PC-9 (cell line): ENCODE measurements around the gene IGFL1. TPM values are rescaled to one million over a fixed set of nuclear protein-coding genes. Genes with fewer than 3 reads are reported as not detected.

Experiments
- BruUV-seq: library from RNA; stranded (reverse); fragments of 400-500 nt; replicated peaks from 2 replicates; lab custom pipeline; 2021; lab: Mats Ljungman, UMichigan
- CTCF ChIA-PET: fragments of 300-600 bp; sonication (Branson Sonifier 250); formaldehyde crosslinking; loops from one replicate; lab custom pipeline; 2022; ENCODE audit warnings: antibody characterized with exemption; lab: Charles Lee
- POLR2A ChIA-PET: fragments of 300-600 bp; sonication (Branson Sonifier 250); formaldehyde crosslinking; loops from one replicate; lab custom pipeline; 2022; ENCODE audit warnings: antibody characterized with exemption; ENCODE audit not compliant: unreplicated experiment; lab: Charles Lee
- DNase-seq, 2 experiments: peaks; one replicate each; pipeline versions ENCODE4 v3.0.0 to v3.0.0-alpha.2; 2015 to 2022; ENCODE audit warnings: mixed read lengths in 1 of 2
- H2AFZ ChIP-seq: fragments of 200-600 bp; sonication (generic); 2 replicates; pipeline ENCODE4 v1.8.1; 2017; ENCODE audit warnings: antibody characterized with exemption
- H3F3A ChIP-seq: fragments of 200-600 bp; sonication (generic); 2 replicates; pipeline ENCODE4 v1.8.1; 2017; ENCODE audit warnings: antibody characterized with exemption, mild to moderate bottlenecking, low read depth; ENCODE audit not compliant: insufficient read depth
- H3K27ac ChIP-seq: fragments of 200-600 bp; sonication (generic); 2 replicates; pipeline ENCODE4 v1.6.1; 2016; ENCODE audit warnings: mixed run types
- H3K27me3 ChIP-seq: fragments of 200-600 bp; sonication (generic); 2 replicates; pipeline ENCODE4 v1.6.1; 2016; ENCODE audit warnings: low read depth, mixed run types; ENCODE audit not compliant: insufficient read depth
- H3K36me3 ChIP-seq: fragments of 200-600 bp; sonication (generic); 2 replicates; pipeline ENCODE4 v1.6.1; 2016; ENCODE audit warnings: low read depth, mixed run types
- H3K4me1 ChIP-seq: fragments of 200-600 bp; sonication (generic); replicated peaks from 2 replicates; pipeline ENCODE4 v1.6.1; 2016; ENCODE audit warnings: mixed run types; ENCODE audit not compliant: insufficient read depth
- H3K4me2 ChIP-seq: fragments of 200-600 bp; sonication (generic); 2 replicates; pipeline ENCODE4 v1.6.1; 2017; ENCODE audit warnings: mixed run types
- H3K4me3 ChIP-seq: fragments of 200-600 bp; sonication (generic); 2 replicates; pipeline ENCODE4 v1.6.1; 2016; ENCODE audit warnings: mixed run types
- H3K79me2 ChIP-seq: fragments of 200-600 bp; sonication (generic); 2 replicates; pipeline ENCODE4 v1.6.1; 2017; ENCODE audit warnings: low read depth, mixed run types
- H3K9me2 ChIP-seq: fragments of 200-600 bp; sonication (generic); 2 replicates; pipeline ENCODE4 v1.8.1; 2017; ENCODE audit warnings: mild to moderate bottlenecking; ENCODE audit not compliant: insufficient read depth
- H3K9me3 ChIP-seq: fragments of 200-600 bp; sonication (generic); 2 replicates; pipeline ENCODE4 v1.8.1; 2016; ENCODE audit warnings: low read depth; ENCODE audit not compliant: insufficient read depth
- H4K20me1 ChIP-seq: fragments of 200-600 bp; sonication (generic); 2 replicates; pipeline ENCODE4 v1.8.1; 2017; ENCODE audit not compliant: insufficient read depth
- CTCF ChIP-seq: fragments of 200-600 bp; sonication (generic); conservative IDR thresholded peaks from 2 replicates; pipeline ENCODE4 v1.6.1; 2017; ENCODE audit warnings: mixed run types, antibody characterized with exemption, mild to moderate bottlenecking, moderate library complexity
- EZH2 ChIP-seq: fragments of 200-600 bp; sonication (generic); IDR thresholded peaks from 2 replicates; pipeline ENCODE4 v1.8.0; 2017; ENCODE audit warnings: antibody characterized with exemption, low read depth
- intact Hi-C: fragments of 100-400 bp; cut with micrococcal nuclease; formaldehyde crosslinking; loops from one replicate; pipeline ENCODE4 v1.10.0; 2022; ENCODE audit not compliant: unreplicated experiment
- total RNA-seq: library from RNA; stranded (reverse); gene quantifications from 2 replicates; pipeline ENCODE4 v1.2.3, GENCODE V29; 2021

The IGFL1 gene
- total RNA-seq, 1 experiment from 2014 or later: 2.6 TPM

GRCh38 chr19:46250076-46250735 is 20.7 kb downstream of the IGFL1 start:
- no peaks in the 10 kb centered on the region for H3K9me2 ChIP-seq
- POLR2A ChIA-PET: no interaction called here
- peak in 1 of 2 experiments; percentile 66 for DNase-seq

GRCh38 chr19:46251416-46251815 is 21.9 kb downstream of the IGFL1 start:
- ChIA-PET POLR2A (no interaction called here), CTCF (no interaction called here)
- Histone ChIP-seq H3K4me3 (no peak overlapping the region), H2AFZ (no peak overlapping the region), H3K4me2 (peak overlapping the region; percentile 39), H3K36me3 (no peaks in the 10 kb centered on the region), H3F3A (peaks cover 42% of the 10 kb centered on the region), H3K4me1 (peaks cover 62% of the 10 kb centered on the region), H3K9me3 (peaks cover 9% of the 10 kb centered on the region; the same call in 1 of the 2 replicates), H3K79me2 (no peaks in the 10 kb centered on the region), H3K9me2 (no peaks in the 10 kb centered on the region), H3K27ac (peak overlapping the region; percentile 48), H3K27me3 (no peaks in the 10 kb centered on the region), H4K20me1 (no peaks in the 10 kb centered on the region)
- DNase-seq: peak; percentile 37 to 75
- TF ChIP-seq CTCF (no peak), EZH2 (no peak)
- BruUV-seq: no TSS peak
- intact Hi-C loops: no loop called here

More at GRCh38 chr19:46250076-46250735, 20.7 kb downstream of the IGFL1 start:
- CTCF ChIA-PET: no interaction called here
- TF ChIP-seq CTCF: no peak
- TF ChIP-seq EZH2: no peak
- intact Hi-C loops: loop anchor here (1.0 kb wide), 1 partner anchor 39 kb away; no protein-coding TSS in a partner anchor
- no peaks in the 10 kb centered on the region for H4K20me1 ChIP-seq
- H3K4me2 ChIP-seq: peak overlapping the region; percentile 39
- H3K9me3 ChIP-seq: peaks cover 2% of the 10 kb centered on the region; the same call in 1 of the 2 replicates
- no TSS peak for BruUV-seq
- no peaks in the 10 kb centered on the region for H3K79me2 ChIP-seq
- H3K27me3 ChIP-seq: no peaks in the 10 kb centered on the region
- H3F3A ChIP-seq: peaks cover 30% of the 10 kb centered on the region
- H3K27ac ChIP-seq: peak overlapping the region; percentile 48; the same call in 1 of the 2 replicates
- H2AFZ ChIP-seq: no peak overlapping the region
- H3K36me3 ChIP-seq: no peaks in the 10 kb centered on the region
- peaks cover 50% of the 10 kb centered on the region for H3K4me1 ChIP-seq
- no peak overlapping the region for H3K4me3 ChIP-seq

DNA sequence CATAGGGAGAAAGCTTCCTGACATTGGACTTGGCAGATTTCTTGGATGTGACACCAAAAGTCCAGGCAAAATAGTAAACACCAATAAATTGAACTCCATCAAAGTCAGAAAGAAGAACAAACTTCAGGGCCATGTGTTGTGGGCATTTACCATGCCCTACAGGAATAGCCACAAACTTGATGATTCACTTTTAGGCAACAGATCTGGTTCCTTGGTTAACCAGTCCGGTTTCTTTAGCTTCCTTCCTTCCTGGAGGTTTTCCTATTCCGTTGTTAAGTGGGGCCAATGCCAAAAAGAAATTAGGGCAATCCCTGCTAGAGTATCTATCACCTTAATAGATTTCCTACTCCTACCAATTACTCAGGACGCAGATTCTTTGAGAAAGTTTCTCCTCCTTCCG is 25.2 kb downstream of the IGFL1 start:
- Histone ChIP-seq H3K27ac (peak overlapping the region; percentile 69), H3K4me2 (peak overlapping the region; percentile 37), H3K4me1 (peaks cover 86% of the 10 kb centered on the region), H3F3A (peaks cover 68% of the 10 kb centered on the region), H3K9me3 (peaks cover 9% of the 10 kb centered on the region; the same call in 1 of the 2 replicates), H2AFZ (no peak overlapping the region), H3K27me3 (no peaks in the 10 kb centered on the region), H4K20me1 (no peaks in the 10 kb centered on the region), H3K79me2 (no peaks in the 10 kb centered on the region), H3K9me2 (no peaks in the 10 kb centered on the region), H3K4me3 (no peak overlapping the region), H3K36me3 (no peaks in the 10 kb centered on the region)
- peak in 1 of 2 experiments; percentile 93 for DNase-seq
- TF ChIP-seq CTCF (no peak), EZH2 (no peak)
- intact Hi-C loops: no loop called here
- ChIA-PET CTCF (interaction anchor here (0.5 to 0.7 kb wide), 3 partner anchors 17 to 368 kb away, joined by 3 to 12 read pairs (median 6); no protein-coding TSS in a partner anchor), POLR2A (interaction anchor here (0.6 kb wide), 1 partner anchor 1345 kb away, joined by 12 read pairs; no protein-coding TSS in a partner anchor)
- BruUV-seq: no TSS peak
